Skeletal muscle cell (primary cell): ENCODE results near the gene THOC3.
"Not testable (repeated sequence)": the region's sequence is repeated elsewhere in the genome, so short reads cannot be mapped to it uniquely, and the experiment has no call there.

ENCODE experiments used
- DNase-seq: peaks from one replicate; pipeline ENCODE4 v3.0.0-alpha.2; 2010; ENCODE audit warnings: low read depth
- H3K4me3 ChIP-seq: 2 replicates; pipeline ENCODE4 v1.5.1; 2011; ENCODE audit warnings: low read depth, mild to moderate bottlenecking, control low read depth, low read length, moderate library complexity

Gene THOC3

DNA sequence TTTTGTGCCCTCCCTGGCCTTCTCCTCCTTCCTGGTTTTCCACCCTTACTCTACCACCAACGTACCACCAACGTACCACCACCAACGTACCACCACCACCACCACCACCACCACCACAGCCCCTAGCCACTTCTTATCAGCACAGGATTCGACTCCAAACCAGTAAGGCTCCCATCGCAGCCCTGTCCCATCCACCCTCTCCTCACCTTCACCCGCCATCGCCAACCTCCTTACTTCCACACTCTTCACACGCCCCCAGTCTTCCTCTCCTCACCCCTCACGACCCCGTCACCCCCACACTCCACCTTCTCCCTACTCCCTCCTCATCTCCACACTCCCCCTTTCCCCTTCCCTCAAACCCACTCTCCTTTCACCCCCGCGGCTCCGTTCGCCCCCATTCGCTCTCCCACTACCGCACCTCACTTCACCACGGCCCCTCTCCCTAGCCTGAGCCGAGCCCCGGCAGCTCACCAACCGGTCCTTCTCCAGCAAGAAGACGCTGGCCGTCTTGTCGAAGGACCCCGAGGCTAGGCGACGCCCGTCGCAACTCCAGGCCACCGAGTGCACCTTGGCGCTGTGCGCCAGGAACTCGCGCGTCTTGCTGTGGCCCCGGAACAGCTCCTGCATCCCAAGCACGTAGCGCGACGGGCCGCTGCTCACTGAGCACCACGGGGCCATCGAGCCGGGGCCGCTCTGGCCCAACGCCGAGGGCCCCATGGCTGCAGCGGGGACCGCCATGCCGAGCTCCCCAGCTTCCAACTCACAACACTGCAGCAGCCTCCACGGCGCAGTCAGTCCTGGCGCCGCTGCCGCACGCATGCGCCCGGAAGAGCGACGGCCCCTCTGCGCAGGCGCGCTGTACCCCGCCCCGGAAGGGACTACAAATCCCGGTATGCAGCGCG, at the start of gene THOC3:
Gene THOC3, minus strand, starts transcription at position 845 of the 902 bp plus-strand sequence. Its CDS starts 107 bp downstream, at position 738.
- H3K4me3 ChIP-seq, result peak within 1 kb of the TSS; percentile 58

GRCh38 chr5:176017324-176017723, 49.2 kb upstream of the THOC3 start:
- not testable (repeated sequence) for DNase-seq, H3K4me3 ChIP-seq

More for the DNA sequence above, at the start of gene THOC3:
- peak; percentile 6 for DNase-seq

GRCh38 chr5:176014360-176014759, 46.2 kb upstream of the THOC3 start:
- not testable (repeated sequence) for H3K4me3 ChIP-seq, DNase-seq

GRCh38 chr5:176011088-176011487, 43.0 kb upstream of the THOC3 start:
- DNase-seq, H3K4me3 ChIP-seq: not testable (repeated sequence)

DNA sequence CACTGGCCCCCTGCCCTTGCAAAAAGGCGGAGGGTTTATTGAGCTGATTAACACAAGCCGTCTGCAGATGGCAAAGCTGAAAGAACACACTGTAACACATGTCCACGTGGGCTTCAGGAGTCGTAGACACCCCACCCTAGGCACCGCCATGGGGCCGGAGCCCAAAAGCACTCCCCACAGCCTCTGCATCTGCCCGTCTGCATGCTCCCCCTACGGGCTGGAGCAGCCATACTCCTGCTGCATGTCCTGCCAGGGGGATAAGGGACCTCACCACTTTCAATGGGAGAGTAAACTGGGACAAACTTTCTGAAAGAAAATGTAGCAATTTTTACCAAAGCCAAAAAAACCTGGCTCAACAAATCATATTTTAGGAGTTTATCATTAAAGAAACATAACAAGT, 42.1 kb upstream of the THOC3 start:
- H3K4me3 ChIP-seq, DNase-seq: not testable (repeated sequence)

DNA sequence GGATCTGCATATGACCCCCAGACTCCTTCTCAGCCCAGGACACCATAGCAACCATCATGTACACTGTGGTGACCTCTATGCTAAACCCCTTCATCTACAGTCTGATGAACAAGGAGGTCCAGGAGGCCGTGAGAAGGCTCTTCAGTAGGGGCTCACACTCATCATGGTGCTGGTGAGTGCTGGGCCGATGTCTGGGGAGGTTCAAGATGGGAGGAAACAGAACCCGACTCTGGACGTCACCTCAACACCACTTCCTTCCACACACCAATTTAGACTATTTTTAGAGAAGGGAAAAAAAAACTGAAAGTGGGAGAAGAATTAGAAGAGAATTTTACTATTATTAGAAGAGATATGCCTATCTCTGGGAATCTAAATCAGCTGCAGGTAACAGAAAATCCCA, 39.1 kb upstream of the THOC3 start:
- H3K4me3 ChIP-seq, DNase-seq: not testable (repeated sequence)

- not testable (repeated sequence) for H3K4me3 ChIP-seq, DNase-seq
Observed at GRCh38 chr5:176006819-176007218, 38.7 kb upstream of the THOC3 start.

DNA sequence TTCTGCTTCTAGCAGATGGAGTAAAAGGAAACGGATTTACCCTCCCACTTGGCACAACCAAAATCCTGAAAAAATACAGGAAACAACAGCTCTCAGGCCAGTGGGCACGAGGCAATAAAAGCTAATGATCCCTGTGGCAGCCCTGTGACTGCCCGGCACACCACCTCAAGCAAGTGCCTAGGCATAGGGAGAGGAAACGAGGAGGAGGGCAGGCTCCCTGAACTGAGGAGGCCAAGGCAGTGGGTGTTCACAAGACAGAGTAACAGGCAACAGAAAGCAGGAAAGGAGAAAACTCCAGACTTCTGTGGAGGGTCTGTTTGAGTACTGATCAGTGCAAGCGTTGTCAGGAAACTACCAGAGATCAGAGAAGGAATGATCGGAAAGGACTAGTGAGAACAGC, 29.9 kb upstream of the THOC3 start:
- DNase-seq, H3K4me3 ChIP-seq: not testable (repeated sequence)

DNA sequence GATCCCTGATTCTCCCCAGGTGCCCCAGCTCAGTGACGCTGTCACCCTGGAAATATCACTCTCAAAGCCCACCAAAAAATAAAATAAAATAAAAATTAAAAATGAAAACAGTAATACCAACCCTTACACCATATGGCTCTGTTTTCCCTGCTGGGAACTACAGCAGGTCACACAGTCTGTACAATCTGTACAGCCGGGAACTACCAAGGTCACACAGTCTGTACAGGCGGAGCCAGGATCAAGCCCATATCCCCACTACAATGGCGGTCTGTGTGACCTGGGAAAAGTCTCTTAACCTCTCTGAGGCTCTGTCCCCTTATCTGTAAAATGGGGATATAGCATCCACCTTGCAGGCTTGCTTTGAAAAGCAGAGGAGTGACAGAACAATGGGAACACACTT, 29.4 kb upstream of the THOC3 start:
- DNase-seq, H3K4me3 ChIP-seq: not testable (repeated sequence)

DNA sequence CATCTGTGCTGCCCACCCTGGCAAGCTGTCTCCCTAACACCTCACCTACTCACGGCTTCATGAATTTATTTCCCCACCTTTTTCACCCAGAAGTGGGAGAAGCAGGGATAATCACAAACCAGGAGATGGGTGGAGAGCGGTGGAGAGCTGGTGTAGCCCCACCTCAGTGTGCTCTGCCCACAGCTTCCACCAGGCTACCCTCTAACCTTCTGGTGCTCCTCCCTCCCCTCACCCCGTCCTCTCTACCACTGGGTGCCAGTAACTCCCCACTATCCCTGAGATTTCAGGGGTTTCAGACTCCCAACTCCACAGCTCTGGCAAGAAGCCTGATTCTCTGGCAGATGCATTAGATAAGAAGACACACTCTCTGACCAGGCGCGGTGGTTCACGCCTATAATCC, 28.7 kb upstream of the THOC3 start:
- DNase-seq, H3K4me3 ChIP-seq: not testable (repeated sequence)

DNA sequence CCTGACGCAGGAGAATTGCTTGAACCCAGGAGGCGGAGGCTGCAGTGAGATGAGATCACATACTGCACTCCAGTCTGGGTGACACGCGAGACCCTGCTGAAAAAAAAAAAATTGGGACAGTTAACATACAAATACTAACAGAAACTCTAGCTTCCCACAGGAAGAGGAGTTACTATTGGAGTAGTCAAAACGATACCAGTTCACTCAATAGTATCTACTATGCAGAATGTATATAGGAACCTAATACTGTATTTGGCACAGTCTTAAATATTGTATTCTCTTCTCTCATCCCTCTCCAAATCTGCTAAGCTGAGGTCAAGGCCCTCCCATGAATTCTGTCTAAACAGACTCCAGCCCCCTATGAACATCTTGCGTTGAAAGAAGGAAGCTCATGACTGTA, 27.4 kb upstream of the THOC3 start:
- not testable (repeated sequence) for H3K4me3 ChIP-seq, DNase-seq

- H3K4me3 ChIP-seq, DNase-seq: not testable (repeated sequence)
Observed at GRCh38 chr5:175979371-175979995, 11.4 kb upstream of the THOC3 start.

- not testable (repeated sequence) for DNase-seq
- H3K4me3 ChIP-seq, result peak overlapping the region; percentile 58
Observed at GRCh38 chr5:175968381-175968780, 266 bp upstream of the THOC3 start.

DNA sequence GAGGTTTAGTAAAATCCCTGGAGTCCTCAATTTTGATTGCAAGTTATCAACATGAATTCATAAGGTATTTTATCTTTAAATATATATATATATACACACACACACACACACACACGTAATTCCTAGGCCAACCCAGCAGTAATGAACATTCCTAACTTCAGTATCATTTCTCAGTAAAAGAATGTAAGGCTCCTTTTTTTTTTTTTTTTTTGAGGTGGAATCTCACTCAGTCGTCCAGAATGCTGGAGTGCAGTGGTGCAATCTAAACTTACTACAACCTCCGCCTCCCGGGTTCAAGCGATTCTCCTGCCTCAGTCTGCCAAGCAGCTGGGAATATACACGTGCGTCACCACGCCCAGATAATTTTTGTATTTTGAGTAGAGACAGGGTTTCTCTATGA, 5.8 kb downstream of the THOC3 start:
- not testable (repeated sequence) for DNase-seq

GRCh38 chr5:175960228-175960627, 7.9 kb downstream of the THOC3 start:
- not testable (repeated sequence) for H3K4me3 ChIP-seq, DNase-seq

More for the DNA sequence above, 5.8 kb downstream of the THOC3 start:
- H3K4me3 ChIP-seq, result not testable (repeated sequence)

GRCh38 chr5:175958515-175958914, 9.6 kb downstream of the THOC3 start:
- DNase-seq, H3K4me3 ChIP-seq: not testable (repeated sequence)

GRCh38 chr5:175954107-175954506, 14.0 kb downstream of the THOC3 start:
- not testable (repeated sequence) for H3K4me3 ChIP-seq, DNase-seq

GRCh38 chr5:175952810-175953209, 15.3 kb downstream of the THOC3 start:
- DNase-seq, H3K4me3 ChIP-seq: not testable (repeated sequence)

GRCh38 chr5:175951339-175951969, 16.7 kb downstream of the THOC3 start:
- not testable (repeated sequence) for H3K4me3 ChIP-seq, DNase-seq
